ENCODE results near the gene NT5E.
"Not testable (repeated sequence)": the region's sequence is repeated elsewhere in the genome, so short reads cannot be mapped to it uniquely, and the experiment has no call there.

- TF ChIP-seq CTCF (conservative IDR thresholded peaks at IDR 0.05; ENCODE audit: low read length); EZH2phosphoT487 (IDR thresholded peaks at IDR 0.05; ENCODE audit: borderline replicate concordance, low read depth, low read length): not testable (repeated sequence)
Measured at GRCh38 chr6:85524281-85524680, 74.4 kb downstream of the NT5E start.
